ENCODE measurements around the gene AMIGO2.
"Not testable (repeated sequence)": the region's sequence is repeated elsewhere in the genome, so short reads cannot be mapped to it uniquely, and the experiment has no call there.

AMIGO2 gene

GRCh38 chr12:47071241-47071852 lies 8.4 kb downstream of the AMIGO2 start:
- peak; percentile 29 for DNase-seq

GRCh38 chr12:47070310-47070709 lies 9.4 kb downstream of the AMIGO2 start:
- DNase-seq, result no peak

DNA sequence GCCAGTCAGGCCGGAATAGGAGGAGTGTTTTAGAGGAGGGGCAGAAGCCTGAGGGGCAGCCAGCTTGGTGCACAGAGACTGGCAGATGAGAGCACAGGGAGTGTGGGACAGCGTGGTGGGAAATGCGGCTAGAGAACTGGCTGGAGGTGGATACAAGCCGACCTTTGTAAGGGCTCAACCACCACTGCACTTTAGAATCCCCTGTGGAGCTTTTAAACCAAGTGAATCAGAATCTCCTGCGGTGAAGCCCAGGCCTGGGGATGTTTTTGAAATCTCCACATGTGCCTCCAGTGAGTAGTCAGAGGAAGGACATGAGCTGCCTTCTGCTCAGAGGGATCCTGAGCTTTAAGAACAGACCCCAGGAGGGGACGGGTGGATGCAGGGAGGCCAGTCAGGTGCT lies 11.2 kb downstream of the AMIGO2 start:
- DNase-seq, result no peak

GRCh38 chr12:47067771-47068431 lies 11.9 kb downstream of the AMIGO2 start:
- no peak for DNase-seq

- no peak for DNase-seq
Observed at GRCh38 chr12:47067176-47067575, 12.6 kb downstream of the AMIGO2 start.

- DNase-seq, result no peak
Observed at GRCh38 chr12:47066278-47067025, 13.3 kb downstream of the AMIGO2 start.

DNA sequence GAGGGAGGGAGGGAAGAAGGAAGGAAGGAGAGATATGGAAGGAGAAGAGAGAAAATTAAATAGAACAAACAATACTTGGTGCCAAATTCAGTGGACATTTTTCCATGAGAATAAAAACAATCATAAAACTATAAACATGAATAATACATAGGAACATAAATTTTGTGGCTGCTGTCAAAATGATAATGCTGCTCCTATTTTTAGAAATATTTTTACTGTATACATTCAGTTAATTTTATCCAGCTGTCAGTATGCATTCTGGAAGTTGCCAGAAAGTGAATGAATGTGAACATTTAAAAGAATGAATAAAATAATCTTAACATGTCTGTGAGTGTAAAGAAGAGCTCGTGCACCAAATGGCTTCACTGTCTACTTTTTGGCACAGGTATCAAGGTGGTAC lies 14.2 kb downstream of the AMIGO2 start:
- DNase-seq, result no peak

DNA sequence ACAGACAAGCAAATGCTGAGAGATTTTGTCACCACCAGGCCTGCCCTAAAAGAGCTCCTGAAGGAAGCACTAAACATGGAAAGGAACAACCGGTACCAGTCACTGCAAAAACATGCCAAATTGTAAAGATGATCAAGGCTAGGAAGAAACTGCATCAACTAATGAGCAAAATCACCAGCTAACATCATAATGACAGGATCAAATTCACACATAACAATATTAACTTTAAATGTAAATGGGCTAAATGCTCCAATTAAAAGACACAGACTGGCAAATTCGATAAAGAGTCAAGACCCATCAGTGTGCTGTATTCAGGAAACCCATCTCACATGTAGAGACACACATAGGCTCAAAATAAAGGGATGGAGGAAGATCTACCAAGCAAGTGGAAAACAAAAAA lies 21.1 kb downstream of the AMIGO2 start:
- not testable (repeated sequence) for DNase-seq

DNA sequence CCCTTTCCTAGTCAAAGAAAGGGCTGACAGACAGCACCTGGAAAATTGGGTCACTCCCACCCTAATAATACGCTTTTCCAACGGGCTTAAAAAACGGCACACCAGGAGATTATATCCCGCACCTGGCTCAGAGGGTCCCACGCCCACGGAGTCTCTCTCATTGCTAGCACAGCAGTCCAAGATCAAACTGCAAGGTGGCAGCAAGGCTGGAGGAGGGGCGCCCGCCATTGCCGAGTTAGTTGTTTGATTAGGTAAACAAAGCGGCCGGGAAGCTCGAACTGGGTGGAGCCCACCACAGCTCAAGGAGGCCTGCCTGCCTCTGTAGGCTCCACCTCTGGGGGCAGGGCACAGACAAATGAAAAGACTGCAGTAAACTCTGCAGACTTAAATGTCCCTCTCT lies 22.8 kb downstream of the AMIGO2 start:
- DNase-seq, result not testable (repeated sequence)

GRCh38 chr12:47055856-47056255 lies 23.9 kb downstream of the AMIGO2 start:
- DNase-seq, result not testable (repeated sequence)

DNA sequence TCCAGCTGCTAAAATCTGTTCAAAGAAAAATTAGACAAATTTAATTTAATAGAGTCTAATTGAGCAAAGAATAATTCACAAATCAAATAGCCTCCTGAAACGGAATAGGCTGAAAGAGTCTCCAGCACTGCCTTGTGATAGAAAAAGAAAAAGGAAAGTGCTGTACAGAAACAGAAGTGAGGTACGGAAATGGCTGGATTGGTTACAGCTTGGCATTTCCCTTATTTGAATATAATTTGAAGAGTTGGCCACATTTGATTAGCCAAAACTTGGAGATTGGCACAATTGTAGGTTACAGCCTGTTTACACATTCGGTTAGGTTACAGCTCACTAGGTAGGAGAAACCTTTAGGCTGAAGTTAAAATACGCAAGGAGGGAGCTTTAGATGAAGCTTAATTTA lies 25.1 kb downstream of the AMIGO2 start:
- DNase-seq, result no peak

DNA sequence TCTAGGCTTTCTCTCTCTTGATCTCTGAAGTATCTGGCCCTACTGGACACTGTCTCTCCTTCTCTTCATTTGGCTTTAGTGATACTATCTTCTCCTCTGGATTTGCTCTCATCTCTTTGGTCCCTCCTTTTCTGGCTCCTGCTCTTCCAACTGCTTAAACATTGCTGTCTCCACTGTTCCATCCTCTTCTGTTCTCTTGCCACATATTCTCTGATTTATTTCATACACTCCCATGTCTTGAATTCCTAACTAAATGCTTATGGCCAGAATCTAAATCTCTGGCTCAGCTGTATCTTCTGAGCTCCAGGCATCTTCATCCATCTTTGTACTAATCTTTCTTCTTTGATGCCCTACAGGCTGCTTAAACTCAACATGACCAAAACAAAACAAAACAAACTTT lies 25.8 kb downstream of the AMIGO2 start:
- no peak for DNase-seq

DNA sequence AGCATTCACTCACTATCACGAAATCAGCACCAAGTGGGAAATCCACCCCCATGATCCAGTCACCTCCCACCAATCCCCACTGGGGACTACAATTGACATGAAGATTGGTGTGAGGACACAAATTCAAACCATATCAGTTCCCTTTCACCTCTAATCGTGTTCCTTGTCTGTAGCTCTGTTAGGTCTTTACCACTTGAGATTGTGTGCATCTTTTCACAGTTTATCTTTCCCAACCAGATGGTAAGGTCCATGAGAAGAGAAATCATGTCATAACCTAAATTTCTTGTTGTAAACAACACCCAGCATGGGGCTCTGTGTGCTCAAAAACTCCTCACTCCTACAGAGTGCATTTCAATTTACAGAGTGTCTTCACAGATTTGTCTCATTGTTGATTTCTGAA lies 27.5 kb downstream of the AMIGO2 start:
- DNase-seq, result no peak

GRCh38 chr12:47051291-47051690 lies 28.5 kb downstream of the AMIGO2 start:
- DNase-seq, result not testable (repeated sequence)

- DNase-seq, result no peak
Observed at GRCh38 chr12:47048541-47048940, 31.2 kb downstream of the AMIGO2 start.

DNA sequence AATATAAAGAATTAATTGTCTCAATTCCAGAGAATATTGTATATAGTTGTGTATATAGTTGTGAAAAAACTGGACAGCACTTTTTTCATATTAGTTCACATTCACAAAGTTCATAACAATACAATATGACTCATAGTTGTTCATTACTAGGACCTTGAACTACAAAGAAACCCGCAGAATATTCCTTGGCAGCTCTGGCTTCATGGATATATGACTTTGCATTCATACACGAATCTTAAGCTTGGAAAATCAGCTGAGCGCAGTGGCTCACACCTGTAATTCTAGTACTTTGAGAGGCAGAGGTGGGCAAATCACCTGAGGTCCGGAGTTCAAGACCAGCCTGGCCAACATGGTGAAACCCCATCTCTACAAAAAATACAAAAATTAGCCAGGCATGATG lies 38.4 kb downstream of the AMIGO2 start:
- no peak for DNase-seq

- DNase-seq, result no peak
Observed at GRCh38 chr12:47039756-47040155, 40.0 kb downstream of the AMIGO2 start.

DNA sequence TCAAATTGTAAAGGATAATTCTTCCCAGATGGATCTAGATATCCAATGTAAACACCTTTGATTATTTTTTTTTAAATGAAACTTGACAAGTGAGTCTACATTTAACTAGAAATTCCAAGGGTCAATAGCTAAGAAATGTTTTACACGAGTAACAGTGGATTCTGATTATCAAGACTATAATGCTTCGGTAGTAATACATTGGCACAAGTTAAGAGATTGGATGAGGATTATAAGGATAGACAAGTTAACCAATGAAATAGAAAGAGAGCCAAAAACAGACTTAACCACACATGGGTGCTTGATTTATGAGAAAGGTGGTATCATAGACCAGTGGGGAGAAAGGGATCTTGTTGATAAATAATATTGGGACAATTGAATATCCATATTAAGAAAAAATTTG lies 40.7 kb downstream of the AMIGO2 start:
- DNase-seq, result no peak

- no peak for DNase-seq
Observed at GRCh38 chr12:47038270-47038748, 41.5 kb downstream of the AMIGO2 start.

DNA sequence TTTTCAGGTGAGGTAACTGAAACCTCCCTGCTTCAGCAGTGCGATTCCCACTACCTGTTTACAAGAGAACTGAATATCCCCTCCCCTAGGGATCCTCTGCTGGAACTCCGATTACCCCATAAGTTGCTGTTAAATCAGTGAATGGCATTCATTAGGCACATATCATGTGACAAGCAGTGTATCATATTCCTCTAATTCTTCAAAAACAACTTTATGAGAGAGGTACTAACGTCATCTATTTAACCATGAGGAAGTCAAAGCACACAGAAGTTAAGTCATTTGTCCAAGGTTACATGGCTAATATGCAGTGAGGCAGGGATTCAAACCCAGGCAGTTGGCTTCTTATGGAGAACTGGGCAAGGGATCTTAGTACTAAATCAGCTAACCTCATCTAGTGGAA lies 44.3 kb downstream of the AMIGO2 start:
- no peak for DNase-seq

DNA sequence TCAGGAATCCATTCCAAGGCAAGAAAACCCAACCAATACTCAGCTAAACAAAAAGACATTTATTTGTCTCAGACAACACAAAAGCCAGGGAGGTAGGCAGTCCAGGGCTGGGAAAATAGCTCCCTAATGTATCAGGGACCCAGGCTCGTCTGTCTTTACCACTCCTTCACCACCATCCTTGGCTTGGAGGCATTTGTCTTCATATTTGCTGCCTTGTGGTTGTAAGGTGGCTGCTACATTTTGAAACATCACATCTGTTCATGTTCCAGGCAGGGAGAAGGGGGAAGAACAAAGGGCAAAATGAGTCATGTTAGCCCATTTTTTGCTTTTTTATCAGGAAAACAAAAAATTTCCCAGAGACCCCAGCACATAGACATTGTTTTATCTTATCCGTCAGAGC lies 45.1 kb downstream of the AMIGO2 start:
- DNase-seq, result no peak

DNA sequence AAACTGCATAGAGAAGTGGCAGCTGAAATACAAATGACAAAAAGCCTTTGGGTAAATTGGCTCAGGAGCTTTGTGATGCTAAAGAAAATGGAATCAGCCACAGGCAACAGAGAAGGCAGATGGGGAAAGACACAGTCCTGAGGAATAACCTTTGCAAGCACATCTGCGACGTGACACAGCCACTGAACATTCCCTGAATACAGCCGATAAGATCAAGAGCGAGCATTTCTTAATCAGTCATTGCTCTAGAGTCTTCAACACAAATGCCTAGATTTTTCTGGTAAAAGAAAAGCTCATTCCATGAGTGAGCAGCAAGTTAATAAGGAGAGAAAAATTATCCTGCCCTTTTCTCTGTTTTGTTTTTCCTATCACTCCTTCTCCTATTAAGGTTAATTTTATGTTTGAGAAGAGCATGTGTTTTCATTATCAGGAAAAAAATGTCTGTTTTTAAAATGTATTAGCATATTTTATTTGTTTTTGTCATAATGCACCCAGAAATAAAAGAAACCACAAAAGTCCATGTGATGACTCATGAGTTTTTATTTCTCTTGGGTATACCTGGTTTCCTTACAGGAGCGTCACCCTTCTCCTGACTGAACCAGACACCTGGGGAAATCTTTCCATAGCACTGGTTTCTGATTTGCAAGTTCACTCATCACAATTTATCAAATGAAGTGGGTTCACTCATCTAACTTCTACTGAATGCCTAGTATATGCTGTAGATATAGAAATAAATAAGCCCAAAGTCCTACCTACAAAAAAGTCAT lies 45.8 kb downstream of the AMIGO2 start:
- no peak for DNase-seq

- DNase-seq, result no peak
Observed at GRCh38 chr12:47033081-47033480, 46.7 kb downstream of the AMIGO2 start.

Measured in NCI-H774 (cell line).